Endothelial cell of umbilical vein (primary cell): ENCODE results near the gene ORC6. TPM values are rescaled to one million over a fixed set of nuclear protein-coding genes. Genes with fewer than 3 reads are reported as not detected.

ENCODE experiments used
- BruUV-seq: library from RNA; stranded (reverse); fragments of 400-500 nt; replicated peaks from 2 replicates; lab custom pipeline; 2021; lab: Mats Ljungman, UMichigan
- CTCF ChIA-PET: fragments of 300-600, 350-600 bp; sonication (Branson Sonifier 250); formaldehyde crosslinking; loops from one replicate; lab custom pipeline; 2021; ENCODE audit warnings: antibody characterized with exemption, inconsistent platforms; lab: Charles Lee
- POLR2A ChIA-PET: fragments of 300-600, 350-600 bp; sonication (Branson Sonifier 250); formaldehyde crosslinking; loops from one replicate; lab custom pipeline; 2021; ENCODE audit warnings: antibody characterized with exemption, inconsistent platforms; lab: Charles Lee
- DNase-seq: peaks from one replicate; pipeline ENCODE4 v3.0.0-alpha.2; 2011; ENCODE audit warnings: low read depth, low spot score
- FAIRE-seq: peaks from 2 replicates; lab custom pipeline; 2011; peaks lifted over from hg19 to GRCh38; lab: Jason Lieb, UNC
- H2AFZ ChIP-seq: 2 replicates; pipeline ENCODE4 v1.6.0; 2012; ENCODE audit warnings: low read depth, low read length, control low read depth, inconsistent platforms
- H3K27ac ChIP-seq: 2 replicates; pipeline ENCODE4 v1.5.1; 2011; ENCODE audit warnings: low read depth, mild to moderate bottlenecking, control low read depth, low read length, moderate library complexity; ENCODE audit not compliant: insufficient read depth
- H3K27me3 ChIP-seq, 2 experiments: 2 replicates each; pipeline versions ENCODE4 v1.6.0 to v1.6.1; 2011; ENCODE audit warnings: low read length in 2 of 2, mixed read lengths in 1 of 2; ENCODE audit not compliant: control insufficient read depth in 2 of 2, insufficient read depth in 2 of 2
- H3K36me3 ChIP-seq, 2 experiments: 2 replicates in 1 of 2; 3 replicates in 1 of 2; pipeline ENCODE4 v1.5.1; 2011; ENCODE audit warnings: low read length in 2 of 2, mild to moderate bottlenecking in 1 of 2, moderate library complexity in 1 of 2; ENCODE audit not compliant: control insufficient read depth in 2 of 2, insufficient read depth in 2 of 2; ENCODE audit errors: extremely low read depth in 1 of 2
- H3K4me1 ChIP-seq: 3 replicates; pipeline ENCODE4 v1.5.1; 2011; ENCODE audit warnings: mild to moderate bottlenecking, low read length; ENCODE audit not compliant: control insufficient read depth, insufficient read depth; ENCODE audit errors: extremely low read depth
- H3K4me2 ChIP-seq: 2 replicates; pipeline ENCODE4 v1.6.1; 2011; ENCODE audit warnings: low read length, control low read depth, mixed read lengths; ENCODE audit not compliant: insufficient read depth
- H3K4me3 ChIP-seq, 3 experiments: fragments of 200-600 bp in 1 of 3; sonication (generic), shearing (Covaris generic) in 1 of 3; replicated peaks in 1 of 3; 2 replicates each; pipeline ENCODE4 v1.5.1; 2011 to 2016; ENCODE audit warnings: control low read depth in 3 of 3, low read length in 3 of 3, mild to moderate bottlenecking in 2 of 3, inconsistent platforms in 1 of 3, low read depth in 1 of 3, moderate library complexity in 1 of 3; ENCODE audit not compliant: insufficient read depth in 1 of 3
- H3K79me2 ChIP-seq: 2 replicates; pipeline ENCODE4 v1.6.0; 2012; ENCODE audit warnings: low read length, inconsistent platforms; ENCODE audit not compliant: control insufficient read depth, insufficient read depth
- H3K9ac ChIP-seq: replicated peaks from 2 replicates; pipeline ENCODE3; 2011; ENCODE audit warnings: low read length, control low read depth; ENCODE audit not compliant: insufficient read depth; ENCODE audit errors: extremely low read depth
- H3K9me1 ChIP-seq: replicated peaks from 3 replicates; pipeline ENCODE4 v1.6.0; 2011; ENCODE audit warnings: mild to moderate bottlenecking, low read length; ENCODE audit not compliant: control insufficient read depth, insufficient read depth; ENCODE audit errors: extremely low read depth
- H3K9me3 ChIP-seq: replicated peaks from 2 replicates; pipeline ENCODE4 v1.5.1; 2012; ENCODE audit warnings: low read length, inconsistent platforms; ENCODE audit not compliant: control insufficient read depth, insufficient read depth
- H4K20me1 ChIP-seq: replicated peaks from 2 replicates; pipeline ENCODE3; 2011; ENCODE audit warnings: mild to moderate bottlenecking, low read length; ENCODE audit not compliant: control insufficient read depth, insufficient read depth; ENCODE audit errors: extremely low read depth
- CTCF ChIP-seq, 2 donors: IDR thresholded peaks; 1 replicate in 1 of 2; 2 replicates in 1 of 2; pipeline ENCODE4 v1.5.1; 2011; ENCODE audit warnings: low read length in 2 of 2, mild to moderate bottlenecking in 2 of 2, moderate library complexity in 2 of 2, control low read depth in 1 of 2, inconsistent platforms in 1 of 2, low read depth in 1 of 2; ENCODE audit not compliant: insufficient read depth in 1 of 2; ENCODE audit errors: extremely low read depth in 1 of 2
- EZH2 ChIP-seq: IDR thresholded peaks from 2 replicates; pipeline ENCODE4 v1.6.1; 2012; ENCODE audit warnings: borderline replicate concordance, low read depth, mild to moderate bottlenecking, moderate library complexity, low read length, inconsistent platforms; ENCODE audit not compliant: severe bottlenecking
- FOS ChIP-seq: IDR thresholded peaks from 2 replicates; pipeline ENCODE4 v1.6.1; 2011; ENCODE audit warnings: mild to moderate bottlenecking, low read length, moderate library complexity, borderline replicate concordance; ENCODE audit not compliant: insufficient read depth
- GATA2 ChIP-seq: IDR thresholded peaks from 2 replicates; pipeline ENCODE4 v1.7.0; 2011; ENCODE audit warnings: low read depth, mild to moderate bottlenecking, moderate library complexity, mixed read lengths, low read length; ENCODE audit not compliant: insufficient read length, insufficient read depth
- JUN ChIP-seq: IDR thresholded peaks from 2 replicates; pipeline ENCODE4 v1.6.1; 2011; ENCODE audit warnings: borderline replicate concordance, low read depth; ENCODE audit not compliant: insufficient read length, insufficient read depth
- MAX ChIP-seq: IDR thresholded peaks from 2 replicates; pipeline ENCODE4 v1.6.1; 2011; ENCODE audit not compliant: insufficient read depth, insufficient read length
- MYC ChIP-seq: IDR thresholded peaks from one replicate; pipeline ENCODE4 v1.6.1; 2011; ENCODE audit warnings: mild to moderate bottlenecking, low read depth, low read length
- POLR2A ChIP-seq: IDR thresholded peaks from 2 replicates; pipeline ENCODE4 v1.6.1; 2012; ENCODE audit warnings: low read depth, mild to moderate bottlenecking, control low read depth, low read length
- POLR2AphosphoS5 ChIP-seq: IDR thresholded peaks from 2 replicates; pipeline ENCODE4 v1.6.1; 2012; ENCODE audit warnings: low read depth, mild to moderate bottlenecking, control low read depth, low read length, moderate library complexity; ENCODE audit not compliant: insufficient read depth
- dilution Hi-C: fragments of 300-500 bp; cut with MboI; formaldehyde crosslinking; loops from one replicate; pipeline ENCODE4 v1.15.0; 2019; ENCODE audit warnings: low sequenced_read_pairs; ENCODE audit not compliant: extremely low pct_ligation_motif_present
- intact Hi-C: fragments of 100-400 bp; cut with micrococcal nuclease; formaldehyde crosslinking; loops from one replicate; pipeline ENCODE4 v1.10.0; 2022
- polyA plus RNA-seq, 4 experiments: library from polyadenylated mRNA; depleted of rRNA in 3 of 4; stranded (reverse) in 3 of 4; unstranded in 1 of 4; fragments of >200 nt; gene quantifications; 2 replicates each; pipeline versions ENCODE4 v1.2.1 to v1.2.3, GENCODE V29; 2011 to 2012; ENCODE audit warnings: missing spikeins in 1 of 4
- total RNA-seq: library from RNA; stranded (reverse); gene quantifications from 2 replicates; pipeline ENCODE4 v1.2.3, GENCODE V29; 2021

ORC6 gene
- total and polyA plus RNA-seq, 2 donors (not counting 3 experiments of a cell fraction or from before 2014, with no cell fraction given), result 15.9 to 31.1 TPM

- H3K4me1 ChIP-seq, result no peaks in the 10 kb centered on the region
- H3K9me3 ChIP-seq, result no peaks in the 10 kb centered on the region
- no peak for TF ChIP-seq MAX
- H3K79me2 ChIP-seq, result no peaks in the 10 kb centered on the region
- no TSS peak for BruUV-seq
- no peak overlapping the region for H3K4me2 ChIP-seq
- H2AFZ ChIP-seq, result no peak overlapping the region
- CTCF ChIA-PET, result interaction anchor here (1.1 to 1.4 kb wide), 2 partner anchors 13 to 23 kb away, joined by 4 to 7 read pairs; no protein-coding TSS in a partner anchor
- H3K27me3 ChIP-seq, result no peaks in the 10 kb centered on the region
- intact Hi-C loops, result no loop called here
- dilution Hi-C loops, result no loop called here
- H3K36me3 ChIP-seq, result peaks cover 0 to 19% of the 10 kb centered on the region in 2 experiments
- no peaks in the 10 kb centered on the region for H3K9me1 ChIP-seq
- no peaks in the 10 kb centered on the region for H4K20me1 ChIP-seq
- DNase-seq, result no peak
- POLR2A ChIA-PET, result no interaction called here
- no peak overlapping the region for H3K27ac ChIP-seq
- H3K9ac ChIP-seq, result no peak overlapping the region
- no peak overlapping the region for H3K4me3 ChIP-seq
- no peak for FAIRE-seq
Observed at GRCh38 chr16:46696957-46697356, 7.5 kb downstream of the ORC6 start.

GRCh38 chr16:46700048-46700447 lies 10.6 kb downstream of the ORC6 start:
- Histone ChIP-seq H3K36me3 (peaks cover 0 to 15% of the 10 kb centered on the region in 2 experiments), H3K79me2 (no peaks in the 10 kb centered on the region), H3K27me3 (no peaks in the 10 kb centered on the region), H4K20me1 (no peaks in the 10 kb centered on the region), H3K4me3 (no peak overlapping the region), H2AFZ (no peak overlapping the region), H3K4me1 (no peaks in the 10 kb centered on the region), H3K4me2 (no peak overlapping the region), H3K9me1 (no peaks in the 10 kb centered on the region), H3K9me3 (no peaks in the 10 kb centered on the region), H3K9ac (no peak overlapping the region), H3K27ac (no peak overlapping the region)
- intact Hi-C loops, result no loop called here
- no TSS peak for BruUV-seq
- FAIRE-seq (no peak), DNase-seq (no peak)
- dilution Hi-C loops, result no loop called here
- TF ChIP-seq MAX (no peak), GATA2 (no peak), FOS (no peak), JUN (no peak), CTCF (IDR thresholded peaks at IDR 0.05; ENCODE audit: extremely low read depth in 1 of 2, insufficient read depth in 1 of 2, low read depth in 1 of 2, low read length in 2 of 2) (no peak), EZH2 (no peak), POLR2A (no peak), MYC (no peak), POLR2AphosphoS5 (no peak)
- ChIA-PET CTCF (interaction anchor here (0.9 kb wide), 1 partner anchor 26 kb away, joined by 3 read pairs; no protein-coding TSS in a partner anchor), POLR2A (no interaction called here)
